IMR-90 (cell line): Measurements from ENCODE around the gene PEA15.

ENCODE experiments used
- CHD1 ChIP-seq: IDR thresholded peaks from 2 replicates; pipeline ENCODE4 v1.6.1; 2012; ENCODE audit warnings: low read depth, low read length, improper control_type of control experiment
- FOS ChIP-seq: fragments of 150-350 bp; IDR thresholded peaks from 2 replicates; pipeline ENCODE4 v1.6.1; 2016; ENCODE audit warnings: low read depth, low read length
- MXI1 ChIP-seq: IDR thresholded peaks from 2 replicates; pipeline ENCODE4 v1.6.1; 2012; ENCODE audit warnings: low read depth, mild to moderate bottlenecking, low read length, moderate library complexity, borderline replicate concordance
- POLR2A ChIP-seq: IDR thresholded peaks from 2 replicates; pipeline ENCODE4 v1.6.1; 2012; ENCODE audit warnings: mild to moderate bottlenecking, low read depth, low read length
- RAD21 ChIP-seq: IDR thresholded peaks from 2 replicates; pipeline ENCODE4 v1.6.1; 2012; ENCODE audit warnings: low read length, improper control_type of control experiment
- RFX5 ChIP-seq: IDR thresholded peaks from 2 replicates; pipeline ENCODE4 v1.8.0; 2012; ENCODE audit warnings: low read depth, mild to moderate bottlenecking, low read length, moderate library complexity
- SMC3 ChIP-seq: fragments of 150-350 bp; IDR thresholded peaks from 2 replicates; pipeline ENCODE4 v1.6.1; 2016; ENCODE audit warnings: low read depth, mild to moderate bottlenecking, antibody characterized with exemption, low read length, moderate library complexity
- TF ChIP-seq, protein P1 (sequence below): conservative IDR thresholded peaks from 2 replicates; pipeline ENCODE4 v1.5.1; 2012; ENCODE audit warnings: mild to moderate bottlenecking, low read depth, low read length, improper control_type of control experiment

DNA sequence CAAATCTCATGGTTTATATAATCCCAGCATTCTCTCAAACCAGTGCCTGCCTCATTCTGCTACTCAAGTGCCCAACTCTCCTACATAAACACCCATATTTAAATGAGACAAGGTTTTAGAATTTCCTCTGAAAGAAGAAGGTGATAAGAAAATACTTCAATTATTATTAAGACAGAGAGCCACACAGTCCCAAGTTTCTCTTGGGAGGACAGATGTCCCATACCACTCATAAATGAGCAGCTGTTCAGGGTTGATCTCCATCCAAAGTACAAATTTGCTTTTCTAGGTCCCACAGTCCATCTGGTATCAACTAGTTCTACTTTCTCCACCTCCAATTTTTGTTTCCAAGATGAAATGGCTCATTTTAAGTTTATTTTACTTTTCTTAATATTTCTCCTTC lies 45.8 kb downstream of the PEA15 start:
- TF ChIP-seq SMC3 (no peak), POLR2A (no peak), FOS (no peak), RAD21 (no peak), RFX5 (no peak), MXI1 (no peak), CHD1 (no peak)
- TF ChIP-seq, protein P1, sequence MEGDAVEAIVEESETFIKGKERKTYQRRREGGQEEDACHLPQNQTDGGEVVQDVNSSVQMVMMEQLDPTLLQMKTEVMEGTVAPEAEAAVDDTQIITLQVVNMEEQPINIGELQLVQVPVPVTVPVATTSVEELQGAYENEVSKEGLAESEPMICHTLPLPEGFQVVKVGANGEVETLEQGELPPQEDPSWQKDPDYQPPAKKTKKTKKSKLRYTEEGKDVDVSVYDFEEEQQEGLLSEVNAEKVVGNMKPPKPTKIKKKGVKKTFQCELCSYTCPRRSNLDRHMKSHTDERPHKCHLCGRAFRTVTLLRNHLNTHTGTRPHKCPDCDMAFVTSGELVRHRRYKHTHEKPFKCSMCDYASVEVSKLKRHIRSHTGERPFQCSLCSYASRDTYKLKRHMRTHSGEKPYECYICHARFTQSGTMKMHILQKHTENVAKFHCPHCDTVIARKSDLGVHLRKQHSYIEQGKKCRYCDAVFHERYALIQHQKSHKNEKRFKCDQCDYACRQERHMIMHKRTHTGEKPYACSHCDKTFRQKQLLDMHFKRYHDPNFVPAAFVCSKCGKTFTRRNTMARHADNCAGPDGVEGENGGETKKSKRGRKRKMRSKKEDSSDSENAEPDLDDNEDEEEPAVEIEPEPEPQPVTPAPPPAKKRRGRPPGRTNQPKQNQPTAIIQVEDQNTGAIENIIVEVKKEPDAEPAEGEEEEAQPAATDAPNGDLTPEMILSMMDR, result no peak
